PC-9 (cell line): ENCODE data around the gene IDH2. TPM values are rescaled to one million over a fixed set of nuclear protein-coding genes. Genes with fewer than 3 reads are reported as not detected.

Experiments used
- BruUV-seq: library from RNA; stranded (reverse); fragments of 400-500 nt; replicated peaks from 2 replicates; lab custom pipeline; 2021; lab: Mats Ljungman, UMichigan
- CTCF ChIA-PET: fragments of 300-600 bp; sonication (Branson Sonifier 250); formaldehyde crosslinking; loops from one replicate; lab custom pipeline; 2022; ENCODE audit warnings: antibody characterized with exemption; lab: Charles Lee
- POLR2A ChIA-PET: fragments of 300-600 bp; sonication (Branson Sonifier 250); formaldehyde crosslinking; loops from one replicate; lab custom pipeline; 2022; ENCODE audit warnings: antibody characterized with exemption; ENCODE audit not compliant: unreplicated experiment; lab: Charles Lee
- DNase-seq, 2 experiments: peaks; one replicate each; pipeline versions ENCODE4 v3.0.0 to v3.0.0-alpha.2; 2015 to 2022; ENCODE audit warnings: mixed read lengths in 1 of 2
- H2AFZ ChIP-seq: fragments of 200-600 bp; sonication (generic); 2 replicates; pipeline ENCODE4 v1.8.1; 2017; ENCODE audit warnings: antibody characterized with exemption
- H3F3A ChIP-seq: fragments of 200-600 bp; sonication (generic); 2 replicates; pipeline ENCODE4 v1.8.1; 2017; ENCODE audit warnings: antibody characterized with exemption, mild to moderate bottlenecking, low read depth; ENCODE audit not compliant: insufficient read depth
- H3K27ac ChIP-seq: fragments of 200-600 bp; sonication (generic); 2 replicates; pipeline ENCODE4 v1.6.1; 2016; ENCODE audit warnings: mixed run types
- H3K27me3 ChIP-seq: fragments of 200-600 bp; sonication (generic); 2 replicates; pipeline ENCODE4 v1.6.1; 2016; ENCODE audit warnings: low read depth, mixed run types; ENCODE audit not compliant: insufficient read depth
- H3K36me3 ChIP-seq: fragments of 200-600 bp; sonication (generic); 2 replicates; pipeline ENCODE4 v1.6.1; 2016; ENCODE audit warnings: low read depth, mixed run types
- H3K4me1 ChIP-seq: fragments of 200-600 bp; sonication (generic); replicated peaks from 2 replicates; pipeline ENCODE4 v1.6.1; 2016; ENCODE audit warnings: mixed run types; ENCODE audit not compliant: insufficient read depth
- H3K4me2 ChIP-seq: fragments of 200-600 bp; sonication (generic); 2 replicates; pipeline ENCODE4 v1.6.1; 2017; ENCODE audit warnings: mixed run types
- H3K4me3 ChIP-seq: fragments of 200-600 bp; sonication (generic); 2 replicates; pipeline ENCODE4 v1.6.1; 2016; ENCODE audit warnings: mixed run types
- H3K79me2 ChIP-seq: fragments of 200-600 bp; sonication (generic); 2 replicates; pipeline ENCODE4 v1.6.1; 2017; ENCODE audit warnings: low read depth, mixed run types
- H3K9me2 ChIP-seq: fragments of 200-600 bp; sonication (generic); 2 replicates; pipeline ENCODE4 v1.8.1; 2017; ENCODE audit warnings: mild to moderate bottlenecking; ENCODE audit not compliant: insufficient read depth
- H3K9me3 ChIP-seq: fragments of 200-600 bp; sonication (generic); 2 replicates; pipeline ENCODE4 v1.8.1; 2016; ENCODE audit warnings: low read depth; ENCODE audit not compliant: insufficient read depth
- H4K20me1 ChIP-seq: fragments of 200-600 bp; sonication (generic); 2 replicates; pipeline ENCODE4 v1.8.1; 2017; ENCODE audit not compliant: insufficient read depth
- EZH2 ChIP-seq: fragments of 200-600 bp; sonication (generic); IDR thresholded peaks from 2 replicates; pipeline ENCODE4 v1.8.0; 2017; ENCODE audit warnings: antibody characterized with exemption, low read depth
- intact Hi-C: fragments of 100-400 bp; cut with micrococcal nuclease; formaldehyde crosslinking; loops from one replicate; pipeline ENCODE4 v1.10.0; 2022; ENCODE audit not compliant: unreplicated experiment
- total RNA-seq: library from RNA; stranded (reverse); gene quantifications from 2 replicates; pipeline ENCODE4 v1.2.3, GENCODE V29; 2021
- TF ChIP-seq, protein P1 (sequence below): fragments of 200-600 bp; sonication (generic); conservative IDR thresholded peaks from 2 replicates; pipeline ENCODE4 v1.6.1; 2017; ENCODE audit warnings: mixed run types, antibody characterized with exemption, mild to moderate bottlenecking, moderate library complexity

IDH2 gene
- total RNA-seq, 1 experiment from 2014 or later = 96.7 TPM

DNA sequence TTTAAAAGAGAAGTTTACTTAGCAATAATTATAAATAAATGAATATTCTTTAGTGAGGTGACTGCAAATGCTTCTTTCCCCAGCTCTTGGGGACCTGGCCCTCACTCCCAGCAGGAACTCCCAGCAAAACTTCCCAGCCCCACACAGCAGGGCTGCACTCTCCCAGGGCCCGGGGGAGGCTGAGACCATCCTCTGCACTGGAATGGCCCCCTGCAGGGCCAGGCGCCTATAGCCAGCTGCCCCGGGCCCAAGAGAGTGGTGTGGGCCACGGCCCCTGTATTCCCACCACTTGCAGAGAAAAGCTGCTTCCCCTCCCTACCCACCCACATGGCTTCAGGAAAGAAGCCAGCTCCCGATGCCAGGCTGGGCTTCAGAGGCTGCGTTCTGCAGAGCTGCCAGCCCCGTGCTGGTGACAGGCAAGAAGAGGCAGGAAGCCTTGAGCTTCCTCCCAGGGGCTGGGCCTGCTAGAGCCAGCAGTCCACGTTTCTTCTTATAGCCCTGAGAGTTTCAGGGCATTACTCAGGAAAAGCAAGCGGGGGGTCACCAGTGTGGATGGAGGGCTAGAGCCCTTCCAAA is 20.0 kb downstream of the IDH2 start:
- ChIA-PET CTCF (interaction anchor here (0.6 to 1.0 kb wide), 2 partner anchors 17 to 90 kb away, joined by 4 to 7 read pairs; no protein-coding TSS in a partner anchor), POLR2A (no interaction called here)
- Histone ChIP-seq H3K79me2 (no peaks in the 10 kb centered on the region), H3K9me3 (no peaks in the 10 kb centered on the region), H3K9me2 (no peaks in the 10 kb centered on the region), H3K4me3 (no peak overlapping the region), H3K4me2 (no peak overlapping the region), H3K4me1 (no peaks in the 10 kb centered on the region), H2AFZ (no peak overlapping the region), H4K20me1 (no peaks in the 10 kb centered on the region), H3K27me3 (no peaks in the 10 kb centered on the region), H3F3A (peaks cover 13% of the 10 kb centered on the region; the same call in 1 of the 2 replicates), H3K36me3 (no peaks in the 10 kb centered on the region), H3K27ac (no peak overlapping the region)
- BruUV-seq = no TSS peak
- TF ChIP-seq EZH2 = no peak
- TF ChIP-seq, protein P1, sequence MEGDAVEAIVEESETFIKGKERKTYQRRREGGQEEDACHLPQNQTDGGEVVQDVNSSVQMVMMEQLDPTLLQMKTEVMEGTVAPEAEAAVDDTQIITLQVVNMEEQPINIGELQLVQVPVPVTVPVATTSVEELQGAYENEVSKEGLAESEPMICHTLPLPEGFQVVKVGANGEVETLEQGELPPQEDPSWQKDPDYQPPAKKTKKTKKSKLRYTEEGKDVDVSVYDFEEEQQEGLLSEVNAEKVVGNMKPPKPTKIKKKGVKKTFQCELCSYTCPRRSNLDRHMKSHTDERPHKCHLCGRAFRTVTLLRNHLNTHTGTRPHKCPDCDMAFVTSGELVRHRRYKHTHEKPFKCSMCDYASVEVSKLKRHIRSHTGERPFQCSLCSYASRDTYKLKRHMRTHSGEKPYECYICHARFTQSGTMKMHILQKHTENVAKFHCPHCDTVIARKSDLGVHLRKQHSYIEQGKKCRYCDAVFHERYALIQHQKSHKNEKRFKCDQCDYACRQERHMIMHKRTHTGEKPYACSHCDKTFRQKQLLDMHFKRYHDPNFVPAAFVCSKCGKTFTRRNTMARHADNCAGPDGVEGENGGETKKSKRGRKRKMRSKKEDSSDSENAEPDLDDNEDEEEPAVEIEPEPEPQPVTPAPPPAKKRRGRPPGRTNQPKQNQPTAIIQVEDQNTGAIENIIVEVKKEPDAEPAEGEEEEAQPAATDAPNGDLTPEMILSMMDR = no peak
- no peak for DNase-seq
- intact Hi-C loops = no loop called here

DNA sequence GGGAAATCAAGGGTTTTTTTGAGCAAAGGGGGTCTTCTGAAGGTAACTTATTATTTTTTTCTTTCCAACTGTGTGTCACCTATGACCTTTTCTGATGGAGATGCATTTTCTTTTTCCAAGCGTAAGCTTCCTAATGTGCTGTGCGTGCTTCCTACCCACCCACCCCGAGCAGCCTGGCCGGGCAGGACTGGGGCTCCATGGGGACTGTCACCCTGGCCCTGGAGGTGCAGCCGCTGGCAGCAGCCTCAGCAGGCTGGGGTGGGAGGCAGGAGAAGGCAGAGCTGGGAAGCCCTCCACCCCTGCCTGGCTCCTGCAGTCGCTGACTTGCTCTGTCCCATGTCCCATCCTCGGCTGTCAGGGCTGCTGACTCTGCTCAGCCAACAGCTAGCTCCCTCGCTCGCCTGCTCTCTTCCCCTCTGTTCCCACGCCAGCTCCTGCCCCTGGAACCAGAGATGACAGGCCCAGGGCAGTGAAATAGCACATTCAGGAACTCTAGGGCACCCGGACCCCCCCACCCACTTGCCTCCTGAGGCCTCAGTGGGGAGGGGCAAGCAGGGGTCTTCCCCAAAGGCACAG is 21.4 kb downstream of the IDH2 start:
- H3K9me2 ChIP-seq = no peaks in the 10 kb centered on the region
- no peak overlapping the region for H3K4me3 ChIP-seq
- H3K4me2 ChIP-seq = no peak overlapping the region
- no TSS peak for BruUV-seq
- TF ChIP-seq, protein P1 = no peak
- no peak for TF ChIP-seq EZH2
- CTCF ChIA-PET = no interaction called here
- no peaks in the 10 kb centered on the region for H3K27me3 ChIP-seq
- intact Hi-C loops = no loop called here
- H3K36me3 ChIP-seq = no peaks in the 10 kb centered on the region
- no peaks in the 10 kb centered on the region for H3K4me1 ChIP-seq
- no peak for DNase-seq
- H3K9me3 ChIP-seq = no peaks in the 10 kb centered on the region
- POLR2A ChIA-PET = interaction anchor here (0.6 kb wide), 1 partner anchor 187 kb away, joined by 3 read pairs; the partner anchor contains the start of gene AP3S2
- peaks cover 7% of the 10 kb centered on the region; the same call in 1 of the 2 replicates for H3F3A ChIP-seq
- H2AFZ ChIP-seq = no peak overlapping the region
- H3K27ac ChIP-seq = no peak overlapping the region
- no peaks in the 10 kb centered on the region for H4K20me1 ChIP-seq
- H3K79me2 ChIP-seq = no peaks in the 10 kb centered on the region

GRCh38 chr15:90080458-90080755 is 21.9 kb downstream of the IDH2 start:
- Histone ChIP-seq H3K9me2 (no peaks in the 10 kb centered on the region), H3K27me3 (no peaks in the 10 kb centered on the region), H3K4me3 (no peak overlapping the region), H3K36me3 (no peaks in the 10 kb centered on the region), H3K79me2 (no peaks in the 10 kb centered on the region), H3K4me1 (no peaks in the 10 kb centered on the region), H4K20me1 (no peaks in the 10 kb centered on the region), H3K27ac (no peak overlapping the region), H2AFZ (no peak overlapping the region), H3K9me3 (no peaks in the 10 kb centered on the region), H3K4me2 (no peak overlapping the region), H3F3A (peaks cover 12% of the 10 kb centered on the region; the same call in 1 of the 2 replicates)
- CTCF ChIA-PET = no interaction called here
- POLR2A ChIA-PET = no interaction called here
- intact Hi-C loops = no loop called here
- no peak for DNase-seq
- TF ChIP-seq EZH2 = no peak
- TF ChIP-seq, protein P1 = no peak
- BruUV-seq = no TSS peak
